NT2/D1 (cell line): ENCODE measurements around the gene RBM28.

Source experiments
- DNase-seq: peaks from one replicate; pipeline ENCODE4 v3.0.0-alpha.2; 2011; ENCODE audit warnings: low read depth, low spot score
- H3K27me3 ChIP-seq: 2 replicates; pipeline ENCODE4 v1.6.0; 2011; ENCODE audit warnings: mild to moderate bottlenecking; ENCODE audit not compliant: insufficient read length, insufficient read depth
- H3K36me3 ChIP-seq: 2 replicates; pipeline ENCODE4 v1.6.1; 2011; ENCODE audit warnings: mild to moderate bottlenecking, low read length, mixed read lengths; ENCODE audit not compliant: insufficient read depth, insufficient read length
- H3K4me1 ChIP-seq: 2 replicates; pipeline ENCODE4 v1.5.1; 2011; ENCODE audit not compliant: insufficient read depth, insufficient read length
- H3K4me3 ChIP-seq: 2 replicates; pipeline ENCODE4 v1.5.1; 2011; ENCODE audit warnings: low read depth; ENCODE audit not compliant: insufficient read length
- H3K9ac ChIP-seq: 2 replicates; pipeline ENCODE4 v1.6.0; 2011; ENCODE audit warnings: low read depth; ENCODE audit not compliant: insufficient read length
- H3K9me3 ChIP-seq: 2 replicates; pipeline ENCODE4 v1.5.1; 2011; ENCODE audit warnings: mild to moderate bottlenecking, low read length; ENCODE audit not compliant: insufficient read depth
- SUZ12 ChIP-seq: IDR thresholded peaks from 2 replicates; pipeline ENCODE4 v1.6.1; 2011; ENCODE audit not compliant: insufficient read length, insufficient read depth; ENCODE audit errors: extremely low read depth
- YY1 ChIP-seq: IDR thresholded peaks from 2 replicates; pipeline ENCODE4 v1.6.1; 2011; ENCODE audit not compliant: insufficient read length, insufficient read depth
- ZNF274 ChIP-seq: IDR thresholded peaks from 2 replicates; pipeline ENCODE4 v1.6.1; 2011; ENCODE audit warnings: mild to moderate bottlenecking, low read depth, low read length

Gene RBM28

DNA sequence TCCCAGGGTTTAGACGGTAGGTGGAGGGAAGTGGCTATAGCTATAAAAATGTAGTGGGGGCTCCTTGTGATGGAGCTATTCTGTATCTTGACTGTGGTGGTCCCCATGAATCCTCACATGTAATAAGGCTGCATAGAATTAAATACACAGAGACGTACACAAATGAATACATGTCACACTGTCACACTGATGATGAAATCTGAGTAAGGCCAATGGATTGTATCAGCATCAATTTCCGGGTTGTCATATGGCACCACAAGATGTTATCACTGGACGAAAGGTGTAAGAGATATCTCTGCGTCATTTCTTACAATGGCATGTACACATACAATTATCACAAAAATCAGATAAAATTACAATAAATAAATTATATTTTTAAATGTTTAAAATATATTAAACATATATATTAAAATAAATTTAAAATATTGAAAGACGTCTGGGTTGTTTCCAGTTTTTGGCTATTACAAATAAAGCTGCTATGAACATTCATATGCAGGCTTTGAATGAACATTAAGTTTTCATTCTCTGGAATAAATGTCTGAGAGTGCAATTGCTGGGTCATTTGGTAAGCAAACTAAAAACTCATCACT, 64.5 kb downstream of the RBM28 start:
- no peak for DNase-seq
- no peaks in the 10 kb centered on the region for H3K4me1 ChIP-seq
- H3K36me3 ChIP-seq: no peaks in the 10 kb centered on the region
- H3K27me3 ChIP-seq: no peaks in the 10 kb centered on the region
- TF ChIP-seq SUZ12 (no peak), ZNF274 (no peak), YY1 (no peak)
- H3K9ac ChIP-seq: no peak overlapping the region
- H3K9me3 ChIP-seq: peaks cover 7% of the 10 kb centered on the region
- H3K4me3 ChIP-seq: no peak overlapping the region

DNA sequence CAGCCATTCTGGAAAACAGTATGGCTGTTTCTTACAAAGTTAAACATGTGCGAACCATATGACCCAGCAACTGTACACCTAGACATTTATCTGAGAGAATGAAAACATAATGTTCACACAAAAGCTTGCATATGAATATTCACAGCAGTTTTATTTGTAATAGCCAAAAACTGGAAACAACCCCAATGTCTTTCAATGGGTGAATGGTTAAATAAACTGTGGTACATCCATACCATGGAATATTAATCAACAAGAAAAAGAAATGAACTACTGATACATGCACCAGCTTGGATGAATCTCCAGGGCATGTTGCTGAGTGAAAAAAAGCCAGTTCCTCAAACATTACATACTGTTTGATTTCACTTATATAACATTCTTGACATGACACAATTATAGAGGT, 65.3 kb downstream of the RBM28 start:
- no peak for DNase-seq
- H3K27me3 ChIP-seq: no peaks in the 10 kb centered on the region
- no peak overlapping the region for H3K9ac ChIP-seq
- H3K4me3 ChIP-seq: no peak overlapping the region
- peaks cover 7% of the 10 kb centered on the region for H3K9me3 ChIP-seq
- H3K4me1 ChIP-seq: peaks cover 2% of the 10 kb centered on the region
- TF ChIP-seq YY1 (no peak), ZNF274 (no peak), SUZ12 (no peak)
- H3K36me3 ChIP-seq: no peaks in the 10 kb centered on the region

DNA sequence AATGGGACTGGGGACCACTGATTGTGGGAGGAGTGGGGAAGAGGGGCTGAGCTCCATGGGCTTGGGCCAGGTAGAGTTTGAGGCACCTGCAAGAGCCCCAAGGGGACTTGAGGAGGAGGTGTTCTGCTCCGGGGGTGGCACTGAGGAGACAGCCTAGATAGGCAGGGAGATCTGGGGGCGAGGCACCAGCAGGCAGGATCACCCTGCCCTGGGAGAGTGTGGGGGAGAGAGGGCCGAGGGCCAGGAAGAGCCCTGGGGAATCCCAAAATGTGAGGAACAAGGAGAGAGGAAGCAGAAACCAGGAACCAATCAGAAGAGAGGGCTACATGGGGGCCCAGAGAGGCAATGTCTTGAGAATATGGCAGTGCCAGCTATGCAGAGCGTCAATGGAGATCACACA, 68.0 kb downstream of the RBM28 start:
- DNase-seq: no peak
- H3K36me3 ChIP-seq: no peaks in the 10 kb centered on the region
- peaks cover 7% of the 10 kb centered on the region for H3K9me3 ChIP-seq
- H3K27me3 ChIP-seq: no peaks in the 10 kb centered on the region
- no peak overlapping the region for H3K4me3 ChIP-seq
- H3K4me1 ChIP-seq: peaks cover 2% of the 10 kb centered on the region
- H3K9ac ChIP-seq: no peak overlapping the region
- no peak for TF ChIP-seq ZNF274
- no peak for TF ChIP-seq YY1
- no peak for TF ChIP-seq SUZ12

DNA sequence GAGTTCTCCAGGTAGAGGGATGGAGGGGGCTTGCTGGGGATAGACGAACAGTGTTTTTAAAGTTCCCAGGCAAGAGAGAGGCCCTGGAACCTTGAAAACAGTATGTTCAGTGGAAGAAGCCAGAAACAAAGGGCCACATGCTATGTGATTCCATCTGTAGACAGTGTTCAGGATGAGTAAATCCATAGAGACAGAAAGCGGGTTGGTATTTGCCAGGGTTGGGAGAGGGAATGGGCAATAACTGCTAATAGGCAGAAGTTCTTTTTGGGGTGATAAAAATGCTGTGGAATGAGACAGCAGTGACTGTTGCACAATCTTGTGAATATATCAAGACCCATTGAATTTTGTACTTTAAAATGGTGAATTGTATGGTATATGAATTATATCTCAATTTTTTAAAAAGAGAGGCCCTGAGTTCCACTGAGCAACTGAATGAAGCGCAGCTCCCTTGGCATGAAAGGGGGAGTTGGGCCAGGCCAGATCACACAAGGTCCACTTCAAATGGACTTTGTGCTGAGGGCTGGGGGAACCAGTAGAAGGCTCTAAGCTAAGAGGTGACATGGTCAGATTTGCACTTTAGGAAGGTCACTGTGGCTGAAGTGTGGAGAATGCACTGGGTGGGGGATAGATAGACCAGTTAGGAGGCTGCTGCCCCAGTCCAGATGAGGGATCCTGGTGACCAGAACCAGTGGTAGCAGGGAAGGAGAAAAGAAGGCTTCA, 68.7 kb downstream of the RBM28 start:
- H3K36me3 ChIP-seq: no peaks in the 10 kb centered on the region
- no peaks in the 10 kb centered on the region for H3K27me3 ChIP-seq
- H3K9ac ChIP-seq: no peak overlapping the region
- H3K4me3 ChIP-seq: no peak overlapping the region
- H3K4me1 ChIP-seq: peaks cover 2% of the 10 kb centered on the region
- TF ChIP-seq SUZ12 (no peak), YY1 (no peak), ZNF274 (no peak)
- DNase-seq: no peak
- H3K9me3 ChIP-seq: peaks cover under 1% of the 10 kb centered on the region

DNA sequence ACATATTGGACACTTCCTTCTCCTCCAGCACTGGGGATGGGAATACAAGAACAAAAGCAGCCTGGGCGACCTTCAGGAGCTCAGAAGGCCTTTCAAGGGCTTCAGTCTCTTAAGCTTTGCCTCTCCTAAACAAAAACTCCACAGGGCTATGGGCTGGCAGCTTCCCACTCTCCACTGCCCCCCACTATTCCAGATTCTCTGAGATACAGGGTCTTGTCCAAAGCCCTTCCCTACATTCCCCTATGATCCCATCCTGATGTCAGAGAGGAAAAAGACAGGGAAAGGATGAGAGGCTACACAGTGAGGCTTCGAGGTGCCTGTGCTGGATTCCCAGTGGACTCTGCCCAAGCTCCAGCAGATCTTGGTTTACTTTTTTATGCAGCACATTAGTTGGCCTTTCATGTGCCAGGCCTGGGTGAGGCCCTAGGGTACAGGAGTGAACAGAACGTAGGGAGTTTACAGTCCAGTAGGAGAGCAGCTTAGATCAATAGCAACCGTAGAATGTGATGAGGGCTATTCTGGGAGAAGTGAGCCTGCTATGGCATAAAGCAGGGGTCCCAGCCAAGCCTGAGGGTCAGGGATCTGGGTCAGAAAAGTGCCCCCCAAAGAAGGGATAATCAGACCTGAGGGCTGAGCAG, 69.3 kb downstream of the RBM28 start:
- Histone ChIP-seq H3K4me1 (peaks cover 2% of the 10 kb centered on the region), H3K9me3 (no peaks in the 10 kb centered on the region; the same call in 1 of the 2 replicates), H3K36me3 (no peaks in the 10 kb centered on the region), H3K4me3 (no peak overlapping the region), H3K9ac (no peak overlapping the region), H3K27me3 (no peaks in the 10 kb centered on the region)
- no peak for TF ChIP-seq YY1
- TF ChIP-seq ZNF274: no peak
- no peak for TF ChIP-seq SUZ12
- DNase-seq: no peak

DNA sequence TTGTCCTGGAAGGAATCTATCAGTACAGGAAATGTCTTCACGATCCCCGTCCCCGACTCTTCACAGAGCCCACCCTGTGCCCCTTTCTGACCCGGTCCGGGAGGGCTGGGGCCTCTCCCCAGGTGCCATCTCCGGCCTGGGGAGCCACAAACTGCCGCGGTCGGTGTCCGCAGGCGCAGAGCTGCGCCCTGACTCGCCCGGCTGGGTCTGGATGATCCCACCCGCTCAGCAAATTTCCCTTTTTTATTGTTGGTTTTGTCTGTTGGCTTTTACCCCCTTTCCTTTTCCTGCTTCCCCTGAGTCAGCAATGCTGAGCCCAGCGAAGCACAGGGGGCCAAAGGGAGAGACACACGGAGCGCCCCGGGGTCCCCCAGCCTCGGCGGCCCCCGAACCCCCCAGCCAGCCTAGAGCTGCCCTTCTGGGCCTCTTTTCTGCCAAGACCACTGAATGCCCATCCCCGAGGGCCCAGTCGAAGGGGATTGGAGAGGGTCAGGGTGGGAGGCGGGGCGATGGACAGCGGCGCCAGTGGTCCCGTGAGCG, 71.7 kb downstream of the RBM28 start:
- DNase-seq: no peak
- H3K36me3 ChIP-seq: no peaks in the 10 kb centered on the region
- H3K4me3 ChIP-seq: no peak overlapping the region
- H3K9me3 ChIP-seq: no peaks in the 10 kb centered on the region
- no peaks in the 10 kb centered on the region for H3K27me3 ChIP-seq
- TF ChIP-seq ZNF274: no peak
- no peak for TF ChIP-seq SUZ12
- TF ChIP-seq YY1: no peak
- H3K4me1 ChIP-seq: peaks cover 10% of the 10 kb centered on the region
- H3K9ac ChIP-seq: no peak overlapping the region

DNA sequence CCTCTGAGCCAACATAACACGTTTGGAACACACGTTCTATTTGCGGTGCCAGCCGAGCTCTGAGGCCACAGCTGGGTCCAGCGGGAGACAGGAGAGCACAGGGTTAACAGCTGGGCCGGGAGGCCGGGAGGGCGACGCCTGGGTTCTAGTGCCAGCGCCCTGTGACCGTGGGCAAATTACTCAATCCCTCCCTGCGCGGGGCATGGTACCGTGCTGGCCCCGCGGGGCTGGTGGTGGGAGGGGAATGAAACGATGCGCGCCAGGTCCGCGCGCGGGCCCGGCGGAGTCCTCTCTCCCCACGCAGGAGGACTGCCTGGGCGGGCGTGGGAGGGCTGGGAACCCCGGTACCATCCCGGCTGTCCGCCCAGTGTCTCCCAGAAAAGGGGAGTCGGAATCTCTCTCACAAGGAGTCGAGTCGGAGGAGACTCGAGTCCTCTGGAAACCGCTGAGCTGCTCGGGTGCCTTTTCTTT, 72.2 kb downstream of the RBM28 start:
- H3K9me3 ChIP-seq: no peaks in the 10 kb centered on the region
- H3K4me3 ChIP-seq: no peak overlapping the region
- H3K4me1 ChIP-seq: peaks cover 10% of the 10 kb centered on the region
- no peak for TF ChIP-seq SUZ12
- no peak for TF ChIP-seq YY1
- TF ChIP-seq ZNF274: no peak
- no peak overlapping the region for H3K9ac ChIP-seq
- no peaks in the 10 kb centered on the region for H3K27me3 ChIP-seq
- DNase-seq: no peak
- H3K36me3 ChIP-seq: no peaks in the 10 kb centered on the region
